Head of caudate nucleus (tissue), 42 donors: ENCODE results near the gene OR8G5.

Experiments
- DNase-seq, 42 donors: peaks; one replicate each; pipeline versions ENCODE4 v3.0.0 to v3.0.0-alpha.2; 2020 to 2021; ENCODE audit warnings: mixed read lengths in 7 of 42
- intact Hi-C: fragments of 100-400 bp; cut with DNase I; formaldehyde crosslinking; loops from one replicate; pipeline ENCODE4 v1.15.0; 2022

The OR8G5 gene

GRCh38 chr11:124277804-124278203, 21.6 kb downstream of the OR8G5 start:
- intact Hi-C loops: no loop called here
- DNase-seq: no peak

GRCh38 chr11:124278261-124278660, 22.1 kb downstream of the OR8G5 start:
- DNase-seq: no peak
- intact Hi-C loops: no loop called here

GRCh38 chr11:124285610-124286344, 29.6 kb downstream of the OR8G5 start:
- intact Hi-C loops: no loop called here
- DNase-seq: no peak

- no peak for DNase-seq
- intact Hi-C loops: no loop called here
Observed at GRCh38 chr11:124294687-124295086, 38.5 kb downstream of the OR8G5 start.

GRCh38 chr11:124296016-124296415, 39.8 kb downstream of the OR8G5 start:
- DNase-seq: no peak
- intact Hi-C loops: no loop called here

- no peak for DNase-seq
- intact Hi-C loops: no loop called here
Observed at GRCh38 chr11:124297921-124298320, 41.7 kb downstream of the OR8G5 start.

- DNase-seq: peak in 11 of 42 donors; percentile 4 to 72 (median 24)
- intact Hi-C loops: no loop called here
Observed at GRCh38 chr11:124301548-124301947, 45.4 kb downstream of the OR8G5 start.

- no peak for DNase-seq
- intact Hi-C loops: no loop called here
Observed at GRCh38 chr11:124302347-124303125, 46.4 kb downstream of the OR8G5 start.

- no peak for DNase-seq
- intact Hi-C loops: no loop called here
Observed at GRCh38 chr11:124307093-124307492, 50.9 kb downstream of the OR8G5 start.

- DNase-seq: no peak
- intact Hi-C loops: no loop called here
Observed at GRCh38 chr11:124310721-124311120, 54.5 kb downstream of the OR8G5 start.

- DNase-seq: peak in 5 of 42 donors; percentile 5 to 56 (median 7)
- intact Hi-C loops: no loop called here
Observed at GRCh38 chr11:124311269-124311668, 55.1 kb downstream of the OR8G5 start.

GRCh38 chr11:124311670-124312069, 55.5 kb downstream of the OR8G5 start:
- intact Hi-C loops: no loop called here
- no peak for DNase-seq

- no peak for DNase-seq
- intact Hi-C loops: no loop called here
Observed at GRCh38 chr11:124313131-124313530, 57.0 kb downstream of the OR8G5 start.

GRCh38 chr11:124313849-124314248, 57.7 kb downstream of the OR8G5 start, which contains the start of gene OR8D1:
Gene OR8D1 (minus strand): TSS chr11:124313949. CDS start chr11:124310766, 3,183 bp downstream.
- intact Hi-C loops: no loop called here
- no peak for DNase-seq

GRCh38 chr11:124315052-124315451, 58.9 kb downstream of the OR8G5 start:
- intact Hi-C loops: no loop called here
- no peak for DNase-seq
